Panc1 (cell line): ENCODE data around the gene INTS4. TPM values are rescaled to one million over a fixed set of nuclear protein-coding genes. Genes with fewer than 3 reads are reported as not detected.

ENCODE experiments used
- ATAC-seq: fragments of 200-7000 bp; cut with Tn5 transposase; 2 replicates; pipeline ENCODE4 v1.9.1; 2020; ENCODE audit warnings: mild to moderate bottlenecking, moderate library complexity
- BruUV-seq: library from RNA; stranded (reverse); fragments of 400-500 nt; replicated peaks from 2 replicates; lab custom pipeline; 2021; lab: Mats Ljungman, UMichigan
- CTCF ChIA-PET: fragments of 300-600 bp; sonication (Branson Sonifier 250); formaldehyde crosslinking; loops from one replicate; lab custom pipeline; 2022; ENCODE audit warnings: antibody characterized with exemption; lab: Charles Lee
- POLR2A ChIA-PET: fragments of 300-600 bp; sonication (Branson Sonifier 250); formaldehyde crosslinking; loops from one replicate; lab custom pipeline; 2022; ENCODE audit warnings: antibody characterized with exemption; lab: Charles Lee
- DNase-seq: peaks from one replicate; pipeline ENCODE4 v3.0.0-alpha.2; 2010; ENCODE audit warnings: low read depth, low spot score
- H3K27ac ChIP-seq: 2 replicates; pipeline ENCODE4 v1.5.1; 2011; ENCODE audit warnings: mild to moderate bottlenecking, low read length, inconsistent platforms
- H3K27me3 ChIP-seq: fragments of 200-500 bp; sonication (Bioruptor generic); 2 replicates; pipeline ENCODE4 v1.6.0; 2014; ENCODE audit warnings: low read length, inconsistent platforms; ENCODE audit not compliant: control insufficient read depth, insufficient read depth
- H3K36me3 ChIP-seq: fragments of 200-500 bp; sonication (Bioruptor generic); 2 replicates; pipeline ENCODE4 v1.5.1; 2014; ENCODE audit warnings: inconsistent platforms, mild to moderate bottlenecking, low read length, moderate library complexity; ENCODE audit not compliant: control insufficient read depth, insufficient read depth
- H3K4me1 ChIP-seq: 2 replicates; pipeline ENCODE4 v1.5.1; 2011; ENCODE audit warnings: inconsistent platforms, mild to moderate bottlenecking, low read length, moderate library complexity; ENCODE audit not compliant: control insufficient read depth, insufficient read depth
- H3K4me3 ChIP-seq, 2 experiments: 2 replicates each; pipeline ENCODE4 v1.5.1; 2011 to 2012; ENCODE audit warnings: low read depth in 2 of 2, low read length in 2 of 2, mild to moderate bottlenecking in 2 of 2, inconsistent platforms in 1 of 2, moderate library complexity in 1 of 2
- H3K9me3 ChIP-seq: fragments of 200-500 bp; sonication (Bioruptor generic); 2 replicates; pipeline ENCODE4 v1.5.1; 2014; ENCODE audit warnings: low read depth, mild to moderate bottlenecking, inconsistent platforms, low read length, moderate library complexity; ENCODE audit not compliant: control insufficient read depth, insufficient read depth
- POLR2AphosphoS5 ChIP-seq: IDR thresholded peaks from 2 replicates; pipeline ENCODE4 v1.6.1; 2012; ENCODE audit warnings: mild to moderate bottlenecking, low read depth, low read length, moderate library complexity
- SIN3A ChIP-seq: IDR thresholded peaks from 2 replicates; pipeline ENCODE4 v1.6.1; 2012; ENCODE audit warnings: low read depth, mild to moderate bottlenecking, low read length, moderate library complexity, borderline replicate concordance; ENCODE audit not compliant: insufficient read depth
- TCF7L2 ChIP-seq: IDR thresholded peaks from 2 replicates; pipeline ENCODE4 v1.6.1; 2011; ENCODE audit warnings: mild to moderate bottlenecking, low read depth, low read length, inconsistent platforms
- in situ Hi-C: cut with HindIII; loops from 2 replicates; pipeline ENCODE4 v1.10.0; 2016; ENCODE audit warnings: low sequenced_read_pairs, low pct_unique_long_range_greater_than_20kb
- intact Hi-C: fragments of 100-400 bp; cut with micrococcal nuclease; formaldehyde crosslinking; loops from one replicate; pipeline ENCODE4 v1.10.0; 2022; ENCODE audit not compliant: unreplicated experiment
- total RNA-seq: library from RNA; stranded (reverse); gene quantifications from one replicate; pipeline ENCODE4 v1.2.1, GENCODE V29; 2021; ENCODE audit not compliant: unreplicated experiment
- TF ChIP-seq, protein P1 (sequence below): fragments of 450-650 bp; IDR thresholded peaks from 2 replicates; pipeline ENCODE4 v1.5.1; 2017; ENCODE audit warnings: mild to moderate bottlenecking
- TF ChIP-seq, protein P2 (sequence below), 2 experiments: IDR thresholded peaks; 2 replicates each; pipeline ENCODE4 v1.6.1; 2011 to 2012; ENCODE audit warnings: low read depth in 2 of 2, control low read depth in 1 of 2, low read length in 1 of 2, mild to moderate bottlenecking in 1 of 2, moderate library complexity in 1 of 2; ENCODE audit not compliant: insufficient read depth in 1 of 2

Gene INTS4
- total RNA-seq, 1 experiment from 2014 or later: 48.2 TPM

- ChIA-PET POLR2A (no interaction called here), CTCF (no interaction called here)
- Histone ChIP-seq H3K36me3 (no peaks in the 10 kb centered on the region), H3K4me1 (no peaks in the 10 kb centered on the region), H3K9me3 (no peaks in the 10 kb centered on the region), H3K27ac (no peak overlapping the region), H3K4me3 (no peak overlapping the region), H3K27me3 (no peaks in the 10 kb centered on the region)
- in situ Hi-C loops (no loop called here), intact Hi-C loops (no loop called here)
- DNase-seq (no peak), ATAC-seq (no peak)
- TF ChIP-seq POLR2AphosphoS5: no peak
- TF ChIP-seq, protein P1, sequence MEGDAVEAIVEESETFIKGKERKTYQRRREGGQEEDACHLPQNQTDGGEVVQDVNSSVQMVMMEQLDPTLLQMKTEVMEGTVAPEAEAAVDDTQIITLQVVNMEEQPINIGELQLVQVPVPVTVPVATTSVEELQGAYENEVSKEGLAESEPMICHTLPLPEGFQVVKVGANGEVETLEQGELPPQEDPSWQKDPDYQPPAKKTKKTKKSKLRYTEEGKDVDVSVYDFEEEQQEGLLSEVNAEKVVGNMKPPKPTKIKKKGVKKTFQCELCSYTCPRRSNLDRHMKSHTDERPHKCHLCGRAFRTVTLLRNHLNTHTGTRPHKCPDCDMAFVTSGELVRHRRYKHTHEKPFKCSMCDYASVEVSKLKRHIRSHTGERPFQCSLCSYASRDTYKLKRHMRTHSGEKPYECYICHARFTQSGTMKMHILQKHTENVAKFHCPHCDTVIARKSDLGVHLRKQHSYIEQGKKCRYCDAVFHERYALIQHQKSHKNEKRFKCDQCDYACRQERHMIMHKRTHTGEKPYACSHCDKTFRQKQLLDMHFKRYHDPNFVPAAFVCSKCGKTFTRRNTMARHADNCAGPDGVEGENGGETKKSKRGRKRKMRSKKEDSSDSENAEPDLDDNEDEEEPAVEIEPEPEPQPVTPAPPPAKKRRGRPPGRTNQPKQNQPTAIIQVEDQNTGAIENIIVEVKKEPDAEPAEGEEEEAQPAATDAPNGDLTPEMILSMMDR: no peak
- BruUV-seq: no TSS peak
Observed at GRCh38 chr11:77884186-77884828, 110.2 kb downstream of the INTS4 start.

DNA sequence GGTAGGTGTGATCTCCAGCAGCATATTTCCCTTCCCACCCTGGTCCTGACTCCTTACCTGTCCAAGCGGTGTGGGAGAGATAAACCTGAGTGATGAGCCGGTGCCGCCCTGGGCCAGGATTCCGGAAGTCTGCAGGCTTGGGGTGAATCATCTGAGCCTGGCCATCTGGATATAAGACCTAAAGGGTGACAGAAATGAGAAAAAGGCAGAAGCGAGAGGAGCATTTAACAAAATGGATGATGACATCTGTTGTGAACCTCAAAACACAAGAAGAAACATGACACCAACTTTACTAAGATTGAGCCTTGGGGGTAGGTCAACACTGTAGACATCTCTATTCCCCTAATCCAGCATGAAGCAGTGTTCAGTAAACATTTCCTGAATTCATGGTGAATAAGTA, 110.7 kb downstream of the INTS4 start:
- TF ChIP-seq TCF7L2 (no peak), SIN3A (no peak), POLR2AphosphoS5 (no peak)
- TF ChIP-seq, protein P1: no peak
- TF ChIP-seq, protein P2, sequence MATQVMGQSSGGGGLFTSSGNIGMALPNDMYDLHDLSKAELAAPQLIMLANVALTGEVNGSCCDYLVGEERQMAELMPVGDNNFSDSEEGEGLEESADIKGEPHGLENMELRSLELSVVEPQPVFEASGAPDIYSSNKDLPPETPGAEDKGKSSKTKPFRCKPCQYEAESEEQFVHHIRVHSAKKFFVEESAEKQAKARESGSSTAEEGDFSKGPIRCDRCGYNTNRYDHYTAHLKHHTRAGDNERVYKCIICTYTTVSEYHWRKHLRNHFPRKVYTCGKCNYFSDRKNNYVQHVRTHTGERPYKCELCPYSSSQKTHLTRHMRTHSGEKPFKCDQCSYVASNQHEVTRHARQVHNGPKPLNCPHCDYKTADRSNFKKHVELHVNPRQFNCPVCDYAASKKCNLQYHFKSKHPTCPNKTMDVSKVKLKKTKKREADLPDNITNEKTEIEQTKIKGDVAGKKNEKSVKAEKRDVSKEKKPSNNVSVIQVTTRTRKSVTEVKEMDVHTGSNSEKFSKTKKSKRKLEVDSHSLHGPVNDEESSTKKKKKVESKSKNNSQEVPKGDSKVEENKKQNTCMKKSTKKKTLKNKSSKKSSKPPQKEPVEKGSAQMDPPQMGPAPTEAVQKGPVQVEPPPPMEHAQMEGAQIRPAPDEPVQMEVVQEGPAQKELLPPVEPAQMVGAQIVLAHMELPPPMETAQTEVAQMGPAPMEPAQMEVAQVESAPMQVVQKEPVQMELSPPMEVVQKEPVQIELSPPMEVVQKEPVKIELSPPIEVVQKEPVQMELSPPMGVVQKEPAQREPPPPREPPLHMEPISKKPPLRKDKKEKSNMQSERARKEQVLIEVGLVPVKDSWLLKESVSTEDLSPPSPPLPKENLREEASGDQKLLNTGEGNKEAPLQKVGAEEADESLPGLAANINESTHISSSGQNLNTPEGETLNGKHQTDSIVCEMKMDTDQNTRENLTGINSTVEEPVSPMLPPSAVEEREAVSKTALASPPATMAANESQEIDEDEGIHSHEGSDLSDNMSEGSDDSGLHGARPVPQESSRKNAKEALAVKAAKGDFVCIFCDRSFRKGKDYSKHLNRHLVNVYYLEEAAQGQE (IDR thresholded peaks at IDR 0.05; ENCODE audit: insufficient read depth in 1 of 2, low read depth in 2 of 2, low read length in 1 of 2): no peak
- no peak for DNase-seq
- H3K36me3 ChIP-seq: 0 out of 2 replicates have a peak, but pooled peaks cover 4% of the 10 kb centered on the region
- H3K4me1 ChIP-seq: no peaks in the 10 kb centered on the region
- no peak for ATAC-seq
- H3K9me3 ChIP-seq: no peaks in the 10 kb centered on the region
- ChIA-PET POLR2A (no interaction called here), CTCF (no interaction called here)
- in situ Hi-C loops (no loop called here), intact Hi-C loops (no loop called here)
- H3K27me3 ChIP-seq: no peaks in the 10 kb centered on the region
- BruUV-seq: no TSS peak
- no peak overlapping the region for H3K4me3 ChIP-seq
- no peak overlapping the region for H3K27ac ChIP-seq
